Left renal cortex interstitium (tissue), 4 donors: ENCODE measurements around the gene WWOX. TPM values are rescaled to one million over a fixed set of nuclear protein-coding genes. Genes with fewer than 3 reads are reported as not detected.

Source experiments
- DNase-seq, 4 donors: peaks; one replicate each; pipeline ENCODE4 v3.0.0-alpha.2; 2013; ENCODE audit warnings: low read depth in 4 of 4, low spot score in 2 of 4, missing footprints in 1 of 4
- polyA plus RNA-seq, 4 donors: library from polyadenylated mRNA; unstranded; fragments of 120-200 nt; gene quantifications; one replicate each; pipeline ENCODE4 v1.2.1, GENCODE V29; 2013; ENCODE audit not compliant: insufficient read length in 4 of 4

WWOX gene
- polyA plus RNA-seq, 4 donors, result 32.7 to 42.3 (median 37.2) TPM

GRCh38 chr16:78421181-78421708 lies 321.8 kb downstream of the WWOX start:
- DNase-seq, result no peak

DNA sequence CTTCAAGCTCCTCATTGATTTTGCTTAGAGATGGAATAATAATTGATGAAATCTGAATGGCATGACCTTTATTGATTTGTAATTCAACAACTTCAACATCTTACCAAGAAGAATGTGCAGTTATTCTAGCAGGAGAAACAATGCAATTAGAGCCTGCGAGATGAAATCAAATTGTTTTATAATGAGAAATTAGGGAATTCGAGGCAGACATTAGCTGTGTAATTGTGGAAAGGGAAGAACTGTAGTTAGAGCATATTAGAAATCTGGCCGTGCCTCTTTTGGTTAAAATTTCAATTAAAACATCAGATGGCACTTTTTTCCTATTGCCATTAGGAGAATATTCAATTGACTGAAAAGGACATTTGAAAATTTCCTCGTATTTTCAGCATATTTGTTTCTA lies 325.8 kb downstream of the WWOX start:
- DNase-seq, result no peak

GRCh38 chr16:78425891-78426510 lies 326.5 kb downstream of the WWOX start:
- no peak for DNase-seq

DNA sequence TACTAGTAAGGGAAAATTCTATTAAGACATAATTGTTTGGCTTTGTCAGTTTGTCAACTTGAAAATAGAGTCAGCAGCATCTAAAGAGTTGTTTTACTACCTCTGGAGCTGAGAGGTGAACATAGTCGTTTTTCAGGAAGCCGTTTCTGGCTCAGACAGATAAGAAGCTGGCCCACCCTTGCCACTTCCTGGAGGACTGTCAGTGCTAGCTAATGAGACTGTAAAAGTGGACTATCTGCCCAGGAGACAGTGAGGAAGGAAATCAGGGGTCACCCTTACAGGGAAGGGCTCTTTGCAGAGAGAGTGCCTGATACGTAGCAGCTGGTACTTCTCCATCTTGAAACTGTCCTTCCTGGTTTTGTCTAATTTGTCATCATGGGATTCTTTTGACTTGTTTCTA lies 328.7 kb downstream of the WWOX start:
- no peak for DNase-seq

GRCh38 chr16:78430281-78430680 lies 330.8 kb downstream of the WWOX start:
- no peak for DNase-seq

DNA sequence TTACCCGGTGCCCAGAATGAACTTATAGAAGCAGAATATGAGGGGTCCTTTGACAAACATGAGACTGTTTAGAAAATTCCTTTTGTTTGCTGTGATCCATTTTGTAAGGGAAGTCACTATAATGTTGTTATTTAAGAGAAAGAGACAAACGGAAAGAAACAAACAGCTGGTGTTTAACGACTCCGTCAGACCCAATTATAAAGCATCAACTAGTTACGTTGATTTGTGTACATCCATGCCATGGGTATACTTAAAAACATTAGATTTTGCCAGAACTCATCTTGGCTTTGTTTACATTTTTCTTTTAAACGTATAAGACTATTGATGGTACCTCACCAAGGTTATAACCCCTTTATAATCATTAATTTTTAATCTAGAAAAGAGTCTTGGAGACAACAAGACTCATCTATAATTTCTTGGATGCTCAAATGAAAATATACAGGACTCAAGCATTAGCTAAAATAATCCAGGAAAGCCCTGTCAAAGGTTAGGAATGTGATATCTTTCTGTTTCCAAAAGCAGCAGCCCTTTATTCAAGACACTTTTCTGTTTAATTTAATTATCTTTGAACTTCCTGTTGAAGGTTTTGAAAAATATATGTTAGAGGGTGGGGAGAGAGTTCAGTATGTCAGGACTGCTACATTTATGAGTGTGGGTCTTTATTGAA lies 331.7 kb downstream of the WWOX start:
- peak in 1 of 4 donors; percentile 40 for DNase-seq

GRCh38 chr16:78431701-78432100 lies 332.2 kb downstream of the WWOX start:
- DNase-seq, result no peak

- no peak for DNase-seq
Measured at GRCh38 chr16:78432451-78432850, 333.0 kb downstream of the WWOX start.

- DNase-seq, result no peak
Measured at GRCh38 chr16:78433116-78433515, 333.7 kb downstream of the WWOX start.

DNA sequence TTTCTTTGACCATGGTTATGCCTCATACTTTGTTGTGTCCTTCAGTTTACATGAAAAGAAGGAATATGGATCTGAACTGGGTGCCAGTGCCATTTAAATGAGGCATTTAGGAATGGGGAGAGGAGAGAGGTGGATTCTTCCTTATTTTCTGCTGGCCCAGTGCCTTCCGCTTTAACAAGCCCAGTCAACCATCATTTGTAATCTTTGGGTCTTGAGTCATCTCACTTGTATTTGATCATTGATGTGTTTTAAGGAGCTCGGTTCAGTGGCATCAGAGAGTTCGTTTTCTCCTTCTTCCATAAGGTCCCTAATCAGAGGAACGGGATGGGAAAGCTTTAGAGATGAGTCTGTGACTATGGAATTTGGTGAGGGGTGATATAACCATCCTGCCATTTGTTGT lies 334.9 kb downstream of the WWOX start:
- DNase-seq, result no peak

GRCh38 chr16:78435260-78435659 lies 335.8 kb downstream of the WWOX start:
- DNase-seq, result no peak

DNA sequence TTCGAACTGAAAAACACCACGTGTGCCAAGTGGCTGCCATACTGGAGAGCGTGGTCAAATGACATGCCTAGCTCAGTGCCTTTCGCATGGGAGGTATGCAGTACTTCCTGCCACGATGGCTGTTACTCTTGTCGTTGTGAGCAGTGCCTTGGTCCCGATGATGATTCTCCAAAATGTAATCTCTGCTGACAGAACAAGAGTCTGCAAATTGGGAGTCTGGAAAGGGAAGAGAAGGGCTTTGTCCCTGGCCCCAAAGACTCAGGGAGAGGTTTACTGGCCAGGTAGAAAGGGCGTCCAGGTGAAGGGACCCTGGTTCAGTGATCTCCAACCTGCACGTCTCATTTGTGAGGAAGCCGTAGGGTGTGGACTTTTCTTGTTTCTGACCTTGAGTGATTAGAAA lies 336.6 kb downstream of the WWOX start:
- no peak for DNase-seq

- DNase-seq, result no peak
Measured at GRCh38 chr16:78436846-78437245, 337.4 kb downstream of the WWOX start.

DNA sequence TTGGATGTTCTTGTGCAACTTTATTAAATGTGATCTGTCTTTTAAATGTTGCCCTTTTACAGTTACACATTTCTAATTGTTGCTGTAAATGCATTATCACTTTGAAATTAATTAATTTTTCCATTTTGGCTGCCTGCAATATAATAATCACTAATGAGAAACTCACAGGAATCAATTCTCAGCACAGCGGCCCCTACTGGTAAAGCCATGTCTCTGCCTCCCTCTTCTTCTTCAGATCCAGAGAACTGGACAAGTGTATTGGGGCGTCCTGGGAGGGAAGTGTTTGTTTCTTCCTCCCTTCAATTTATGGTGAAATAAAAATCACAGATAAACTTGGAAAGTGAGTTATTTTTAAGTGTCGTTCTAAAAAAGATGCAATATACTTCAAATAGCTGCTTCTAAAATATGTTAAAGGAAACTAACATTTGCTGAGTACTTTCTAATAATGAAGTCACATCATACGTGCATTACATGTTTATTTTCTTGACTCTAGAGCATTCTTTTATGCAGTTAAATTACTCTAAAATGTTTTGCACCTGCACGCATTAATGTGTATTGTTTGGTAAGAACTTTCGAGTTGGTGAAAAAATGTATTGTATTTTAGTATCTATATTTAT lies 338.0 kb downstream of the WWOX start:
- DNase-seq, result no peak

DNA sequence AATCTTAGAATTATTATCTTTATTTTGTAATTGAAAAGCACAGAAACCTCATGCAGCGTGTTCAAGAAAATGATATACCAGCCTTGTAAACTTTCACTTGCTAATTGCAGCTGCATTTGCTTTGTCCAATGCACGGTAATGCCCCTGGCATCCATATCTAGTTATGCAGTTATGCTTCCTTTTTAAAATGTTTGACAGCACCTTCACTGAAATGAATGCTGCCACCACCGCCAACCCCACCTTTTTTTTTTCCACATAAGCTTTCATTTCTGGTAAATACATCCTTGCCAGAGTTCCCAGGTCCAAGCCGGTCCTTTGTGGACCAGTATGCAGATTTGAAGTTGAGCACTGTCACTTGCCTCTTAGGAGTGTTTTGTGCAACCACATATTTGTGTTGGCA lies 338.8 kb downstream of the WWOX start:
- no peak for DNase-seq

DNA sequence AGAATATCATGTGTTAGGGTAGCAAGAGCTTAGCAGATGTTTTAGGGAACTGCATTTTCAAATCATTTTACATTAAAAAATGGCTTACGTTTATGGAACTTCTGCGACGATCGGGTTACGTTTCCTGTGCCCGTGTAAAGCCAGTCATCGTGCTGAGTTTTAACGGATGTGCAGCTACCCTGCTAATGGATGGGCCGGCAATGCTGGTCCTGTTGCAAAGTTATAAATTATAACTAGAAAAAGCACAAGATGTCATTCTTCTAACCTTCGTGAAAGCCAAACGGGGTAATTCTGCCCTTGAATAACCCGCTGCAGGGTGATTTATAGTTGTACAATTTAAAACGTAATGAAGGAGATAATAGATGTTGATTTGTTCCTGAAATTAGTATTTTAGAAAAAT lies 339.2 kb downstream of the WWOX start:
- DNase-seq, result no peak

DNA sequence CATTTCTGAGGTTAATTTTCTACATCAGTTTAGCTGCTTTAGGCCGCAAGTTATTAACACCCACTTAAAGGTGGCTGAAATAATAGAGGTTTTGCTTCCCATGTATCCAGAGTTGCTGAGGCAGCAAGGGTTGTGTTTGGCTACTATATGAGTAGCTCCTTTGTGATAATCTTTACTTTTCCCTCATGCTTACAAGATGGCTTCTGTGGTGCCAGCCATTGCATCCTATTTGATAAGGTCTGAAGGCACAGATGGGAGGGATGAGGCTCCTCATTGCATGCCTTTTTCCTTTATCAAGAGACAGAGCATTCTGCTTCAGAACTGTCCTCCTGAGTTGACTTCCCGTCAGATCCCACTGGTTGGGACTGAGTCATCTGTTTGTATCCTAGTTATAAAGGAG lies 340.2 kb downstream of the WWOX start:
- no peak for DNase-seq

DNA sequence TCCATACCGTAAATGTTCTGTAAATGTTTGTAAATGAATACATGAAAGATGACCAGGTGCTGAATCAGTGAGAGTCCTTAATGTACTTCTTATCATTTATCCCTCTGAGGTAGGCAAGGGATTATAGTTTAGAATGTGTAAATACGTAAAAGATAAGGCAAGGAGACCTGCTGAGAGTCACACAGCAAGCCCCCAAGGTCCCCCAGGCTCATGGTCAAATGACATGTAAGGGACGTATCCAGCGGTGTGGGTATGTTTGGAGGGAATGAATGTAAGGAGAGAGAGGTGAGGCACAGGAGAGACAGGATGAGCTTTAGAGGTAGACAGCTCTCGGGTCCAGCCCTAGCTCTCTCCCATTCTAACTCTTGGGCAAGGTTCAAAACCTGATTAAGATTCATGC lies 341.8 kb downstream of the WWOX start:
- DNase-seq, result no peak

- no peak for DNase-seq
Measured at GRCh38 chr16:78443542-78444364, 344.3 kb downstream of the WWOX start.

GRCh38 chr16:78445818-78446217 lies 346.4 kb downstream of the WWOX start:
- no peak for DNase-seq

GRCh38 chr16:78446486-78446885 lies 347.0 kb downstream of the WWOX start:
- DNase-seq, result no peak
